ENCODE results near the gene SMAD4.

The SMAD4 gene

GRCh38 chr18:51030537-51031258 is 685 bp downstream of the SMAD4 start:
- H3K9ac ChIP-seq (ENCODE audit: low read length): peak overlapping the region; percentile 100
- peak overlapping the region; percentile 91 for H2BK120ac ChIP-seq (ENCODE audit: low read depth, low read length)
- H2BK5ac ChIP-seq (ENCODE audit: low read depth, low read length, poor library complexity, severe bottlenecking): peak overlapping the region; percentile 68
- no peak overlapping the region for H2AK5ac ChIP-seq (ENCODE audit: low read length, severe bottlenecking)
- H3K4me3 ChIP-seq (ENCODE audit: insufficient read depth in 1 of 2, low read depth in 1 of 2, low read length in 2 of 2): peak overlapping the region; percentile 80 to 87
- H3K4ac ChIP-seq (ENCODE audit: low read depth in 1 of 2, low read length in 2 of 2): peak overlapping the region; percentile 26 to 75
- H3K27ac ChIP-seq (ENCODE audit: low read length, poor library complexity, severe bottlenecking): no peak overlapping the region
- H2BK12ac ChIP-seq (ENCODE audit: low read length in 2 of 2): no peak overlapping the region
- H3K36me3 ChIP-seq (ENCODE audit: control insufficient read depth in 1 of 2, insufficient read depth in 2 of 2, low read depth in 1 of 2, low read length in 2 of 2): peaks cover 8 to 26% of the 10 kb centered on the region in 2 experiments
- H3K23ac ChIP-seq (ENCODE audit: low read length in 2 of 2): no peak overlapping the region
- peak; percentile 65 for DNase-seq
- H3K27me3 ChIP-seq (ENCODE audit: control insufficient read depth in 1 of 2, insufficient read depth in 1 of 2, low read length in 2 of 2): no peaks in the 10 kb centered on the region
- peak overlapping the region; percentile 100 for H4K8ac ChIP-seq (ENCODE audit: low read length)
- H3K79me1 ChIP-seq (replicated peaks; ENCODE audit: low read length, poor library complexity, severe bottlenecking): peaks cover 23% of the 10 kb centered on the region
- H3K4me1 ChIP-seq (ENCODE audit: control insufficient read depth, insufficient read depth, low read depth, low read length): peaks cover 5% of the 10 kb centered on the region
- no peaks in the 10 kb centered on the region for H3K9me3 ChIP-seq (ENCODE audit: control insufficient read depth, low read length)
- peak overlapping the region; percentile 76 for H3K4me2 ChIP-seq (ENCODE audit: low read length, poor library complexity, severe bottlenecking)
- peak overlapping the region; percentile 10 for H2AFZ ChIP-seq (ENCODE audit: low read depth, low read length)
- no peak overlapping the region for H2BK15ac ChIP-seq (ENCODE audit: low read depth, poor library complexity, severe bottlenecking)
- H3K18ac ChIP-seq (ENCODE audit: low read depth in 1 of 2, low read length in 2 of 2): peak overlapping the region; percentile 72 to 97
- 1% methylated on average over 36 of the region's 66 CpGs for WGBS
- H4K91ac ChIP-seq (ENCODE audit: low read length): peak overlapping the region; percentile 99
- H3K14ac ChIP-seq (ENCODE audit: low read length in 2 of 2): peak overlapping the region in 1 of 2 experiments; percentile 87

- H3K36me3 ChIP-seq (ENCODE audit: control insufficient read depth in 1 of 2, insufficient read depth in 2 of 2, low read depth in 1 of 2, low read length in 2 of 2): peaks cover 5 to 15% of the 10 kb centered on the region in 2 experiments
- no peak overlapping the region for H2BK15ac ChIP-seq (ENCODE audit: low read depth, poor library complexity, severe bottlenecking)
- peaks cover 5% of the 10 kb centered on the region for H3K4me1 ChIP-seq (ENCODE audit: control insufficient read depth, insufficient read depth, low read depth, low read length)
- H2AK5ac ChIP-seq (ENCODE audit: low read length, severe bottlenecking): no peak overlapping the region
- no peak overlapping the region for H3K18ac ChIP-seq (ENCODE audit: low read depth in 1 of 2, low read length in 2 of 2)
- DNase-seq: no peak
- no peak overlapping the region for H3K27ac ChIP-seq (ENCODE audit: low read length, poor library complexity, severe bottlenecking)
- peak overlapping the region; percentile 100 for H3K9ac ChIP-seq (ENCODE audit: low read length)
- no peak overlapping the region for H4K91ac ChIP-seq (ENCODE audit: low read length)
- H3K27me3 ChIP-seq (ENCODE audit: control insufficient read depth in 1 of 2, insufficient read depth in 1 of 2, low read length in 2 of 2): no peaks in the 10 kb centered on the region
- no peak overlapping the region for H3K4ac ChIP-seq (ENCODE audit: low read depth in 1 of 2, low read length in 2 of 2)
- H3K9me3 ChIP-seq (ENCODE audit: control insufficient read depth, low read length): no peaks in the 10 kb centered on the region
- peak overlapping the region; percentile 18 for H3K4me2 ChIP-seq (ENCODE audit: low read length, poor library complexity, severe bottlenecking)
- no peak overlapping the region for H2BK12ac ChIP-seq (ENCODE audit: low read length in 2 of 2)
- H4K8ac ChIP-seq (ENCODE audit: low read length): no peak overlapping the region
- H3K79me1 ChIP-seq (replicated peaks; ENCODE audit: low read length, poor library complexity, severe bottlenecking): peaks cover 11% of the 10 kb centered on the region
- H2BK5ac ChIP-seq (ENCODE audit: low read depth, low read length, poor library complexity, severe bottlenecking): no peak overlapping the region
- H2BK120ac ChIP-seq (ENCODE audit: low read depth, low read length): no peak overlapping the region
- no peak overlapping the region for H3K14ac ChIP-seq (ENCODE audit: low read length in 2 of 2)
- no peak overlapping the region for H3K23ac ChIP-seq (ENCODE audit: low read length in 2 of 2)
- H2AFZ ChIP-seq (ENCODE audit: low read depth, low read length): no peak overlapping the region
- 56% methylated on average over 4 of the region's 5 CpGs for WGBS
- H3K4me3 ChIP-seq (ENCODE audit: insufficient read depth in 1 of 2, low read depth in 1 of 2, low read length in 2 of 2): peak overlapping the region in 1 of 2 experiments; percentile 87
Measured at GRCh38 chr18:51032193-51032592, 2.2 kb downstream of the SMAD4 start.

GRCh38 chr18:51037230-51037629 is 7.2 kb downstream of the SMAD4 start:
- H2AK5ac ChIP-seq (ENCODE audit: low read length, severe bottlenecking): no peak overlapping the region
- no peak overlapping the region for H2BK120ac ChIP-seq (ENCODE audit: low read depth, low read length)
- no peak overlapping the region for H4K8ac ChIP-seq (ENCODE audit: low read length)
- peaks cover 5 to 15% of the 10 kb centered on the region in 2 experiments for H3K36me3 ChIP-seq (ENCODE audit: control insufficient read depth in 1 of 2, insufficient read depth in 2 of 2, low read depth in 1 of 2, low read length in 2 of 2)
- no peak overlapping the region for H3K4ac ChIP-seq (ENCODE audit: low read depth in 1 of 2, low read length in 2 of 2)
- H2AFZ ChIP-seq (ENCODE audit: low read depth, low read length): no peak overlapping the region
- no peak overlapping the region for H2BK5ac ChIP-seq (ENCODE audit: low read depth, low read length, poor library complexity, severe bottlenecking)
- no peaks in the 10 kb centered on the region for H3K27me3 ChIP-seq (ENCODE audit: control insufficient read depth in 1 of 2, insufficient read depth in 1 of 2, low read length in 2 of 2)
- H3K23ac ChIP-seq (ENCODE audit: low read length in 2 of 2): no peak overlapping the region
- no peak overlapping the region for H2BK15ac ChIP-seq (ENCODE audit: low read depth, poor library complexity, severe bottlenecking)
- H4K91ac ChIP-seq (ENCODE audit: low read length): no peak overlapping the region
- H3K18ac ChIP-seq (ENCODE audit: low read depth in 1 of 2, low read length in 2 of 2): no peak overlapping the region
- H3K14ac ChIP-seq (ENCODE audit: low read length in 2 of 2): no peak overlapping the region
- H3K9ac ChIP-seq (ENCODE audit: low read length): peak overlapping the region; percentile 1
- no peak for DNase-seq
- no peaks in the 10 kb centered on the region for H3K9me3 ChIP-seq (ENCODE audit: control insufficient read depth, low read length)
- H3K4me1 ChIP-seq (ENCODE audit: control insufficient read depth, insufficient read depth, low read depth, low read length): peaks cover 9% of the 10 kb centered on the region
- H3K79me1 ChIP-seq (replicated peaks; ENCODE audit: low read length, poor library complexity, severe bottlenecking): peaks cover 3% of the 10 kb centered on the region
- no peak overlapping the region for H2BK12ac ChIP-seq (ENCODE audit: low read length in 2 of 2)
- H3K27ac ChIP-seq (ENCODE audit: low read length, poor library complexity, severe bottlenecking): no peak overlapping the region
- H3K4me3 ChIP-seq (ENCODE audit: insufficient read depth in 1 of 2, low read depth in 1 of 2, low read length in 2 of 2): no peak overlapping the region
- no peak overlapping the region for H3K4me2 ChIP-seq (ENCODE audit: low read length, poor library complexity, severe bottlenecking)
- 80% methylated on average over 1 of the region's 2 CpGs for WGBS

- Histone ChIP-seq H2BK15ac (ENCODE audit: low read depth, poor library complexity, severe bottlenecking) (no peak overlapping the region), H3K27me3 (ENCODE audit: control insufficient read depth in 1 of 2, insufficient read depth in 1 of 2, low read length in 2 of 2) (no peaks in the 10 kb centered on the region), H3K4me3 (ENCODE audit: insufficient read depth in 1 of 2, low read depth in 1 of 2, low read length in 2 of 2) (peak overlapping the region in 1 of 2 experiments; percentile 26), H3K14ac (ENCODE audit: low read length in 2 of 2) (no peak overlapping the region), H4K8ac (ENCODE audit: low read length) (no peak overlapping the region), H3K9ac (ENCODE audit: low read length) (peak overlapping the region; percentile 22), H2BK120ac (ENCODE audit: low read depth, low read length) (no peak overlapping the region), H2AFZ (ENCODE audit: low read depth, low read length) (no peak overlapping the region), H3K9me3 (ENCODE audit: control insufficient read depth, low read length) (no peaks in the 10 kb centered on the region), H3K23ac (ENCODE audit: low read length in 2 of 2) (no peak overlapping the region), H3K4me2 (ENCODE audit: low read length, poor library complexity, severe bottlenecking) (no peak overlapping the region), H3K4me1 (ENCODE audit: control insufficient read depth, insufficient read depth, low read depth, low read length) (peaks cover 9% of the 10 kb centered on the region), H4K91ac (ENCODE audit: low read length) (no peak overlapping the region), H2AK5ac (ENCODE audit: low read length, severe bottlenecking) (no peak overlapping the region), H3K4ac (ENCODE audit: low read depth in 1 of 2, low read length in 2 of 2) (no peak overlapping the region), H2BK12ac (ENCODE audit: low read length in 2 of 2) (no peak overlapping the region), H3K27ac (ENCODE audit: low read length, poor library complexity, severe bottlenecking) (no peak overlapping the region), H3K36me3 (ENCODE audit: control insufficient read depth in 1 of 2, insufficient read depth in 2 of 2, low read depth in 1 of 2, low read length in 2 of 2) (peaks cover 5 to 14% of the 10 kb centered on the region in 2 experiments), H3K18ac (ENCODE audit: low read depth in 1 of 2, low read length in 2 of 2) (no peak overlapping the region), H3K79me1 (replicated peaks; ENCODE audit: low read length, poor library complexity, severe bottlenecking) (peaks cover 3% of the 10 kb centered on the region), H2BK5ac (ENCODE audit: low read depth, low read length, poor library complexity, severe bottlenecking) (no peak overlapping the region)
- DNase-seq: no peak
- WGBS: 87% methylated on average over 5 of the region's 6 CpGs
Measured at GRCh38 chr18:51038110-51038509, 8.1 kb downstream of the SMAD4 start.

All from mesenchymal stem cell (in vitro differentiated cells and primary cell).